Adrenal gland (tissue), 5 donors: ENCODE measurements around the gene RAB40C.

Source experiments
- POLR2A ChIP-seq, 2 donors: fragments of 450-650 bp; IDR thresholded peaks; one replicate each; pipeline ENCODE4 v1.6.1; 2017; ENCODE audit warnings: antibody characterized with exemption in 2 of 2, mild to moderate bottlenecking in 2 of 2, moderate library complexity in 1 of 2
- TF ChIP-seq, protein P1 (sequence below), 6 experiments: fragments of 450-650 bp in 4 of 6; fragments of 200-600 bp in 2 of 6; sonication (generic) in 1 of 6; IDR thresholded peaks; 1 replicate in 5 of 6; 2 replicates in 1 of 6; pipeline versions ENCODE4 v1.5.1 to v1.8.0; 2016 to 2021; ENCODE audit warnings: antibody characterized with exemption in 6 of 6, mild to moderate bottlenecking in 2 of 6, moderate library complexity in 1 of 6
- donor health status: DM: no; HTN: no; CAD: no.

DNA sequence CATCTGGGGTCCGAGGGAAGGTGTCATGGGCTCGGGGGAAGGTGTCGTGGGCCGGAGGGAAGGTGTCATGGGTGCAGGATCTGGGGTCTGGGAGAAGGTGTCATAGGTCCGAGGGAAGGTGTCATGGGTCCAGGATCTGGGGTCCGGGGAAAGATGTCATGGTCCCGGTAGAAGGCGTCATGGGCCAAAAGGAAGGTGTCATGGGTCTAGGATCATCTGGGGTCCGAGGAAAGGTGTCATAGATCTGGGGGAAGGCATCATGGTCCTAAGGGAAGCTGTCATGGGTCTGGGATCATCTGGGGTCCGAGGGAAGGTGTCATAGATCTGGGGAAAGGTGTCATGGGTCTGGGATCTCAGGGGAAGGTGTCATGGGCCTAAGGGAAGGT lies 942 bp downstream of the RAB40C start:
- no peak for TF ChIP-seq POLR2A (IDR thresholded peaks at IDR 0.05)
- TF ChIP-seq, protein P1, sequence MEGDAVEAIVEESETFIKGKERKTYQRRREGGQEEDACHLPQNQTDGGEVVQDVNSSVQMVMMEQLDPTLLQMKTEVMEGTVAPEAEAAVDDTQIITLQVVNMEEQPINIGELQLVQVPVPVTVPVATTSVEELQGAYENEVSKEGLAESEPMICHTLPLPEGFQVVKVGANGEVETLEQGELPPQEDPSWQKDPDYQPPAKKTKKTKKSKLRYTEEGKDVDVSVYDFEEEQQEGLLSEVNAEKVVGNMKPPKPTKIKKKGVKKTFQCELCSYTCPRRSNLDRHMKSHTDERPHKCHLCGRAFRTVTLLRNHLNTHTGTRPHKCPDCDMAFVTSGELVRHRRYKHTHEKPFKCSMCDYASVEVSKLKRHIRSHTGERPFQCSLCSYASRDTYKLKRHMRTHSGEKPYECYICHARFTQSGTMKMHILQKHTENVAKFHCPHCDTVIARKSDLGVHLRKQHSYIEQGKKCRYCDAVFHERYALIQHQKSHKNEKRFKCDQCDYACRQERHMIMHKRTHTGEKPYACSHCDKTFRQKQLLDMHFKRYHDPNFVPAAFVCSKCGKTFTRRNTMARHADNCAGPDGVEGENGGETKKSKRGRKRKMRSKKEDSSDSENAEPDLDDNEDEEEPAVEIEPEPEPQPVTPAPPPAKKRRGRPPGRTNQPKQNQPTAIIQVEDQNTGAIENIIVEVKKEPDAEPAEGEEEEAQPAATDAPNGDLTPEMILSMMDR (IDR thresholded peaks at IDR 0.05) = no peak
